Right lobe of liver (tissue), 4 donors: Measurements from ENCODE around the gene HTRA3.

Source experiments
- POLR2A ChIP-seq: fragments of 450-650 bp; IDR thresholded peaks from one replicate; pipeline ENCODE4 v1.6.1; 2017; ENCODE audit warnings: antibody characterized with exemption, mild to moderate bottlenecking
- TF ChIP-seq, protein P1 (sequence below), 4 donors: fragments of 200-600 bp in 3 of 4; fragments of 450-650 bp in 1 of 4; IDR thresholded peaks; one replicate each; pipeline versions ENCODE4 v1.5.1 to v1.8.0; 2016 to 2022; ENCODE audit warnings: antibody characterized with exemption in 4 of 4, mild to moderate bottlenecking in 2 of 4
- donor health status: DM: no; HTN: no; CAD: no.
- donor health status: DM: no; HTN: no; CAD: no.
- donor health status: DM: no; HTN: yes; CAD: no.

GRCh38 chr4:8328866-8329559 is 59.5 kb downstream of the HTRA3 start:
- TF ChIP-seq, protein P1, sequence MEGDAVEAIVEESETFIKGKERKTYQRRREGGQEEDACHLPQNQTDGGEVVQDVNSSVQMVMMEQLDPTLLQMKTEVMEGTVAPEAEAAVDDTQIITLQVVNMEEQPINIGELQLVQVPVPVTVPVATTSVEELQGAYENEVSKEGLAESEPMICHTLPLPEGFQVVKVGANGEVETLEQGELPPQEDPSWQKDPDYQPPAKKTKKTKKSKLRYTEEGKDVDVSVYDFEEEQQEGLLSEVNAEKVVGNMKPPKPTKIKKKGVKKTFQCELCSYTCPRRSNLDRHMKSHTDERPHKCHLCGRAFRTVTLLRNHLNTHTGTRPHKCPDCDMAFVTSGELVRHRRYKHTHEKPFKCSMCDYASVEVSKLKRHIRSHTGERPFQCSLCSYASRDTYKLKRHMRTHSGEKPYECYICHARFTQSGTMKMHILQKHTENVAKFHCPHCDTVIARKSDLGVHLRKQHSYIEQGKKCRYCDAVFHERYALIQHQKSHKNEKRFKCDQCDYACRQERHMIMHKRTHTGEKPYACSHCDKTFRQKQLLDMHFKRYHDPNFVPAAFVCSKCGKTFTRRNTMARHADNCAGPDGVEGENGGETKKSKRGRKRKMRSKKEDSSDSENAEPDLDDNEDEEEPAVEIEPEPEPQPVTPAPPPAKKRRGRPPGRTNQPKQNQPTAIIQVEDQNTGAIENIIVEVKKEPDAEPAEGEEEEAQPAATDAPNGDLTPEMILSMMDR (IDR thresholded peaks at IDR 0.05): no peak
- TF ChIP-seq POLR2A: no peak
